NT2/D1 (cell line): Measurements from ENCODE around the gene TMEM131L.

Experiments used
- YY1 ChIP-seq: IDR thresholded peaks from 2 replicates; pipeline ENCODE4 v1.6.1; 2011; ENCODE audit not compliant: insufficient read length, insufficient read depth
- ZNF274 ChIP-seq: IDR thresholded peaks from 2 replicates; pipeline ENCODE4 v1.6.1; 2011; ENCODE audit warnings: mild to moderate bottlenecking, low read depth, low read length

GRCh38 chr4:153522802-153523094 lies 56.6 kb downstream of the TMEM131L start:
- TF ChIP-seq ZNF274, result no peak
- TF ChIP-seq YY1, result no peak
